Esophagus (tissue), 2 donors: ENCODE data around the gene LITAF. TPM values are rescaled to one million over a fixed set of nuclear protein-coding genes. Genes with fewer than 3 reads are reported as not detected.

Source experiments
- H3K27ac ChIP-seq, 2 donors: one replicate each; pipeline ENCODE4 v1.5.1; 2013; ENCODE audit warnings: low read depth in 2 of 2, mild to moderate bottlenecking in 2 of 2, inconsistent platforms in 1 of 2, low read length in 1 of 2, moderate library complexity in 1 of 2
- H3K27me3 ChIP-seq, 2 donors: one replicate each; pipeline ENCODE4 v1.6.1; 2013; ENCODE audit warnings: low read length in 2 of 2, control low read depth in 1 of 2, mild to moderate bottlenecking in 1 of 2; ENCODE audit not compliant: insufficient read depth in 2 of 2, control insufficient read depth in 1 of 2
- H3K36me3 ChIP-seq, 2 donors: one replicate each; pipeline ENCODE4 v1.6.1; 2013; ENCODE audit warnings: low read length in 1 of 2; ENCODE audit not compliant: control insufficient read depth in 2 of 2, insufficient read depth in 2 of 2
- H3K4me1 ChIP-seq, 2 donors: one replicate each; pipeline ENCODE4 v1.6.1; 2013; ENCODE audit warnings: low read length in 1 of 2; ENCODE audit not compliant: control insufficient read depth in 2 of 2, insufficient read depth in 2 of 2
- H3K4me3 ChIP-seq, 2 donors: one replicate each; pipeline ENCODE4 v1.5.1; 2013; ENCODE audit warnings: low read length in 2 of 2, mild to moderate bottlenecking in 2 of 2, low read depth in 1 of 2, moderate library complexity in 1 of 2
- H3K9me3 ChIP-seq, 2 donors: one replicate each; pipeline ENCODE4 v1.6.1; 2013; ENCODE audit warnings: mild to moderate bottlenecking in 2 of 2, low read depth in 1 of 2, low read length in 1 of 2, moderate library complexity in 1 of 2; ENCODE audit not compliant: control insufficient read depth in 2 of 2, insufficient read depth in 1 of 2
- WGBS, 2 donors: extraction: QIAGEN DNeasy Blood & Tissue Kit; methylation state at CpG; one replicate each; pipeline ENCODE4 v1.1.7; 2013; 5-methylcytosine and 5-hydroxymethylcytosine counted together
- polyA plus RNA-seq, 2 donors: library from polyadenylated mRNA; stranded (reverse); fragments of 200-250 nt; gene quantifications; one replicate each; pipeline ENCODE4 v1.2.3, GENCODE V29; 2013
- donor health status: healthy with polysubstance abuse.
- donor health status: Bipolar disorder and iron deficiency.

Gene LITAF
- polyA plus RNA-seq, 2 donors = 10.9 to 28.7 TPM

GRCh38 chr16:11621920-11622651, 35.4 kb upstream of the LITAF start:
- no peaks in the 10 kb centered on the region for H3K9me3 ChIP-seq
- no peaks in the 10 kb centered on the region for H3K27me3 ChIP-seq
- H3K4me3 ChIP-seq = no peak overlapping the region
- peak overlapping the region; percentile 45 to 70 for H3K27ac ChIP-seq
- no peaks in the 10 kb centered on the region for H3K36me3 ChIP-seq
- 35 to 43% methylated on average over 18 to 19 of the region's 19 CpGs for WGBS, 2 donors
- no peaks in the 10 kb centered on the region for H3K4me1 ChIP-seq

GRCh38 chr16:11621539-11621919, 34.8 kb upstream of the LITAF start:
- Histone ChIP-seq H3K4me1 (no peaks in the 10 kb centered on the region), H3K27me3 (no peaks in the 10 kb centered on the region), H3K4me3 (no peak overlapping the region), H3K36me3 (no peaks in the 10 kb centered on the region), H3K27ac (peak overlapping the region; percentile 45 to 47), H3K9me3 (no peaks in the 10 kb centered on the region)
- WGBS, 2 donors = 45 to 49% methylated on average over 6 of the region's 6 CpGs

- Histone ChIP-seq H3K27me3 (no peaks in the 10 kb centered on the region), H3K27ac (no peak overlapping the region), H3K9me3 (no peaks in the 10 kb centered on the region), H3K4me3 (no peak overlapping the region), H3K36me3 (no peaks in the 10 kb centered on the region), H3K4me1 (no peaks in the 10 kb centered on the region)
- whole genome bisulfite sequencing, 2 donors = 89 to 96% methylated on average over 8 of the region's 8 CpGs
Measured at GRCh38 chr16:11620243-11621003, 33.7 kb upstream of the LITAF start.

GRCh38 chr16:11619327-11619851, 32.7 kb upstream of the LITAF start:
- H3K4me1 ChIP-seq = peaks cover 0 to 3% of the 10 kb centered on the region in 2 donors
- no peak overlapping the region for H3K27ac ChIP-seq
- no peaks in the 10 kb centered on the region for H3K36me3 ChIP-seq
- H3K9me3 ChIP-seq = no peaks in the 10 kb centered on the region
- no peak overlapping the region for H3K4me3 ChIP-seq
- WGBS, 2 donors = 80% methylated on average over 2 of the region's 2 CpGs
- H3K27me3 ChIP-seq = no peaks in the 10 kb centered on the region

GRCh38 chr16:11618107-11618717, 31.5 kb upstream of the LITAF start:
- Histone ChIP-seq H3K9me3 (no peaks in the 10 kb centered on the region), H3K36me3 (no peaks in the 10 kb centered on the region), H3K27ac (no peak overlapping the region), H3K4me3 (no peak overlapping the region), H3K4me1 (peaks cover 5 to 7% of the 10 kb centered on the region in 2 donors), H3K27me3 (no peaks in the 10 kb centered on the region)
- WGBS, 2 donors = 80 to 82% methylated on average over 16 of the region's 16 CpGs

GRCh38 chr16:11615748-11616447, 29.2 kb upstream of the LITAF start:
- peaks cover 5 to 14% of the 10 kb centered on the region in 2 donors for H3K4me1 ChIP-seq
- 68 to 82% methylated on average over 8 of the region's 8 CpGs for WGBS, 2 donors
- H3K36me3 ChIP-seq = no peaks in the 10 kb centered on the region
- H3K27me3 ChIP-seq = no peaks in the 10 kb centered on the region
- no peaks in the 10 kb centered on the region for H3K9me3 ChIP-seq
- H3K27ac ChIP-seq = no peak overlapping the region
- H3K4me3 ChIP-seq = no peak overlapping the region

GRCh38 chr16:11614587-11615175, 28.0 kb upstream of the LITAF start:
- H3K9me3 ChIP-seq = no peaks in the 10 kb centered on the region
- no peak overlapping the region for H3K27ac ChIP-seq
- no peaks in the 10 kb centered on the region for H3K36me3 ChIP-seq
- peaks cover 5 to 14% of the 10 kb centered on the region in 2 donors for H3K4me1 ChIP-seq
- no peaks in the 10 kb centered on the region for H3K27me3 ChIP-seq
- 71 to 75% methylated on average over 10 of the region's 10 CpGs for WGBS, 2 donors
- H3K4me3 ChIP-seq = no peak overlapping the region

- H3K27ac ChIP-seq = peak overlapping the region; percentile 70 to 89
- no peaks in the 10 kb centered on the region for H3K9me3 ChIP-seq
- 48 to 55% methylated on average over 20 of the region's 20 CpGs for WGBS, 2 donors
- H3K36me3 ChIP-seq = no peaks in the 10 kb centered on the region
- peaks cover 5 to 14% of the 10 kb centered on the region in 2 donors for H3K4me1 ChIP-seq
- H3K27me3 ChIP-seq = no peaks in the 10 kb centered on the region
- H3K4me3 ChIP-seq = no peak overlapping the region
Measured at GRCh38 chr16:11613381-11614303, 26.9 kb upstream of the LITAF start.
